Ectodermal cell (in vitro differentiated cells): ENCODE results near the gene STK40.

Experiments used
- H3K27ac ChIP-seq: 2 replicates; pipeline ENCODE4 v1.7.0; 2013; ENCODE audit warnings: mild to moderate bottlenecking, low read depth, low read length; ENCODE audit not compliant: insufficient read depth, poor library complexity, severe bottlenecking
- H3K27me3 ChIP-seq: 2 replicates; pipeline ENCODE4 v1.7.0; 2013; ENCODE audit warnings: mild to moderate bottlenecking, low read length; ENCODE audit not compliant: insufficient read depth, control insufficient read depth, poor library complexity, severe bottlenecking
- H3K36me3 ChIP-seq: one replicate; pipeline ENCODE4 v1.7.0; 2013; ENCODE audit warnings: low read length; ENCODE audit not compliant: control insufficient read depth, insufficient read depth
- H3K4me1 ChIP-seq: one replicate; pipeline ENCODE4 v1.7.0; 2013; ENCODE audit warnings: low read length; ENCODE audit not compliant: control insufficient read depth, insufficient read depth
- H3K4me3 ChIP-seq: 2 replicates; pipeline ENCODE4 v1.7.0; 2013; ENCODE audit warnings: low read depth, low read length, control low read depth; ENCODE audit not compliant: insufficient read depth
- H3K9me3 ChIP-seq: 2 replicates; pipeline ENCODE4 v1.7.0; 2013; ENCODE audit warnings: mild to moderate bottlenecking, low read length, moderate library complexity; ENCODE audit not compliant: control insufficient read depth
- WGBS, 2 experiments: methylation state at CpG; one replicate each; pipeline ENCODE4 v1.1.7; 2013; ENCODE audit warnings: missing lambda C conversion rate in 2 of 2; 5-methylcytosine and 5-hydroxymethylcytosine counted together

The STK40 gene

GRCh38 chr1:36398370-36398977, 12.8 kb upstream of the STK40 start:
- Histone ChIP-seq H3K4me3 (peak overlapping the region; percentile 75), H3K4me1 (no peaks in the 10 kb centered on the region), H3K36me3 (peaks cover 4% of the 10 kb centered on the region), H3K9me3 (no peaks in the 10 kb centered on the region), H3K27me3 (no peaks in the 10 kb centered on the region), H3K27ac (no peak overlapping the region)
- 93 to 94% methylated on average over 7 of the region's 7 CpGs for WGBS, 2 experiments

- H3K4me3 ChIP-seq, result peak within 1 kb of the TSS; percentile 75
- WGBS, 2 experiments, result 1% methylated on average over 60 of the region's 60 CpGs
- H3K36me3 ChIP-seq, result peaks cover 9% of the 10 kb centered on the region
- H3K27ac ChIP-seq, result peak within 1 kb of the TSS; percentile 66
- H3K9me3 ChIP-seq, result no peaks in the 10 kb centered on the region
- H3K27me3 ChIP-seq, result no peaks in the 10 kb centered on the region
- H3K4me1 ChIP-seq, result no peaks in the 10 kb centered on the region
Observed at GRCh38 chr1:36397378-36398230, 11.9 kb upstream of the STK40 start, which contains the start of gene LSM10. Gene LSM10, minus strand, starts transcription at chr1:36397908. Its CDS starts 3,779 bp downstream, at chr1:36394129.

DNA sequence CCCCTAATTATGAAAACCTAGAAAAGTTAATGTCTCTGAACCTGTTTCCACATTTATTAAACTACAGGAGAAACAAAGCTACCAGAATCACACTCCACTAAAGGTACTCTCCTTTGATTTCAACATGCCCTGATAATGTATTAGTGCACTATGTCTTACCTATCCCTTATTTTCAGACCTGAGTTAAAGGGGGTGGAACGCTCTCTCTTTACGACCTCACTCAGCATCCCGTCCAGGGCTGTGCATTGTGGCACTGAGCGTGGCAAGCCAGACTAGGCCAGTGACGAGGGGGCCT, 11.3 kb upstream of the STK40 start:
- WGBS, 2 experiments, result 13 to 16% methylated on average over 5 of the region's 5 CpGs

DNA sequence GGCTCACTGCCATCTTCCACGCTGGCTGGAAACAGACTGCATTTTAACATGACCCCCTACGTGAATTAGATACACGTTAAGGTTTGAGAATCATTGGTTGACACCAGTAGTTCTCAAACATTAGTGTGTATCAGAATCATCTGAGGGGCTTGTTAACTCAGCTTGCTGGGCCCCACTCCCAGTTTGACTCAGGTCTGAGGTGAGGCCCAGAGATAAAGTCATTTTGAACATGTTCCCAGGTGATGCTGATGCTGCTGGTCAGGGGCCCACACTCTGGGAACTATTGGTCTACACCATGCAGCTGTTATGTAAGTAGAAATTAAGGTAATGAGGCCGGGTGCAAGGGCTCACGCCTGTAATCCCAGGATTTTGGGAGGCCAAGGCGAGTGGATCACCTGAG, 10.6 kb upstream of the STK40 start:
- WGBS, 2 experiments, result 90 to 95% methylated on average over 6 of the region's 6 CpGs
- H3K4me1 ChIP-seq, result no peaks in the 10 kb centered on the region
- H3K27ac ChIP-seq, result no peak overlapping the region
- no peaks in the 10 kb centered on the region for H3K9me3 ChIP-seq
- no peaks in the 10 kb centered on the region for H3K27me3 ChIP-seq
- no peak overlapping the region for H3K4me3 ChIP-seq
- peaks cover 9% of the 10 kb centered on the region for H3K36me3 ChIP-seq

More for the DNA sequence above, 11.3 kb upstream of the STK40 start:
- Histone ChIP-seq H3K27ac (no peak overlapping the region), H3K27me3 (no peaks in the 10 kb centered on the region), H3K4me1 (no peaks in the 10 kb centered on the region), H3K36me3 (peaks cover 9% of the 10 kb centered on the region), H3K9me3 (no peaks in the 10 kb centered on the region), H3K4me3 (peak overlapping the region; percentile 75)

GRCh38 chr1:36393686-36394085, 8.0 kb upstream of the STK40 start:
- Histone ChIP-seq H3K27me3 (no peaks in the 10 kb centered on the region), H3K9me3 (no peaks in the 10 kb centered on the region), H3K4me1 (no peaks in the 10 kb centered on the region), H3K36me3 (peaks cover 9% of the 10 kb centered on the region), H3K27ac (no peak overlapping the region), H3K4me3 (no peak overlapping the region)
- WGBS, 2 experiments, result 96% methylated on average over 19 of the region's 19 CpGs

- WGBS, 2 experiments, result 90 to 91% methylated on average over 4 of the region's 4 CpGs
- Histone ChIP-seq H3K4me1 (no peaks in the 10 kb centered on the region), H3K36me3 (peaks cover 9% of the 10 kb centered on the region)
Observed at GRCh38 chr1:36392836-36393235, 7.1 kb upstream of the STK40 start.

GRCh38 chr1:36391271-36391670, 5.5 kb upstream of the STK40 start:
- no peak overlapping the region for H3K27ac ChIP-seq

More at GRCh38 chr1:36392836-36393235, 7.1 kb upstream of the STK40 start:
- H3K4me3 ChIP-seq, result no peak overlapping the region
- H3K27me3 ChIP-seq, result no peaks in the 10 kb centered on the region
- no peak overlapping the region for H3K27ac ChIP-seq
- no peaks in the 10 kb centered on the region for H3K9me3 ChIP-seq

GRCh38 chr1:36390411-36390810, 4.7 kb upstream of the STK40 start:
- Histone ChIP-seq H3K9me3 (no peaks in the 10 kb centered on the region), H3K4me1 (peaks cover 9% of the 10 kb centered on the region)
- 90 to 92% methylated on average over 2 of the region's 2 CpGs for whole genome bisulfite sequencing, 2 experiments

More at GRCh38 chr1:36391271-36391670, 5.5 kb upstream of the STK40 start:
- Histone ChIP-seq H3K36me3 (peaks cover 9% of the 10 kb centered on the region), H3K27me3 (no peaks in the 10 kb centered on the region), H3K4me1 (peaks cover 9% of the 10 kb centered on the region), H3K4me3 (no peak overlapping the region), H3K9me3 (no peaks in the 10 kb centered on the region)
- 91 to 98% methylated on average over 8 of the region's 8 CpGs for WGBS, 2 experiments

GRCh38 chr1:36389999-36390398, 4.3 kb upstream of the STK40 start:
- 91 to 92% methylated on average over 1 of the region's 1 CpG for WGBS, 2 experiments
- no peaks in the 10 kb centered on the region for H3K27me3 ChIP-seq
- no peak overlapping the region for H3K27ac ChIP-seq
- H3K4me1 ChIP-seq, result peaks cover 10% of the 10 kb centered on the region
- H3K36me3 ChIP-seq, result peaks cover 9% of the 10 kb centered on the region
- H3K4me3 ChIP-seq, result no peak overlapping the region
- H3K9me3 ChIP-seq, result no peaks in the 10 kb centered on the region

More at GRCh38 chr1:36390411-36390810, 4.7 kb upstream of the STK40 start:
- no peak overlapping the region for H3K27ac ChIP-seq
- H3K27me3 ChIP-seq, result no peaks in the 10 kb centered on the region
- no peak overlapping the region for H3K4me3 ChIP-seq
- H3K36me3 ChIP-seq, result peaks cover 9% of the 10 kb centered on the region

DNA sequence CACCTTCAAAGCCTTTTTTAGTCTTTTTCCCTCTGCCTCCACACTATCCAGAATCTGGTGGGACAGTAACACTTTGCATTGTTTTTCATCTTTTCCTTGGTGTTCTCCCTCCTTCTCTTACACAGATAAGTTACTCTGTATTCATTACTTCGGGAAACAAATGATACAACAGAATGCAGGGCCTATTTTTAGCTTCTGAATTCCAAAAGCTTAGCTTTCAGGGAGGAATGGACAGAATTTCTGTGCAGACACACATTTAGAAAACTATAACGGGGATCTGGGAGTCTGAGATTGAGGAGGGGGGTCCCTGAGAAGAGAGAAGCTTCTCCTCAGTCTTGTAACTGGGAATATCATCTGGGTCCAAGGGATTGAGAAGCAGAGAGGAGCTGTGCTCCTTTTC, 3.5 kb upstream of the STK40 start:
- H3K9me3 ChIP-seq, result no peaks in the 10 kb centered on the region
- H3K27me3 ChIP-seq, result no peaks in the 10 kb centered on the region
- H3K4me1 ChIP-seq, result peaks cover 17% of the 10 kb centered on the region
- no peak overlapping the region for H3K4me3 ChIP-seq
- 97 to 99% methylated on average over 2 of the region's 2 CpGs for WGBS, 2 experiments
- H3K36me3 ChIP-seq, result peaks cover 9% of the 10 kb centered on the region
- H3K27ac ChIP-seq, result no peak overlapping the region
